ENCODE measurements around the gene CENPC. TPM values are rescaled to one million over a fixed set of nuclear protein-coding genes. Genes with fewer than 3 reads are reported as not detected.
"Not testable (repeated sequence)": the region's sequence is repeated elsewhere in the genome, so short reads cannot be mapped to it uniquely, and the experiment has no call there.

The CENPC gene
- total RNA-seq, 1 experiment from 2014 or later: 19.1 TPM

- H3K36me3 Mint-ChIP-seq: no peaks in the 10 kb centered on the region
- CTCF ChIA-PET: no interaction called here
These were observed 8.8 kb upstream of the CENPC start for GRCh38 chr4:67554096-67554495.

GRCh38 chr4:67552146-67552792, 7.0 kb upstream of the CENPC start:
- H3K9me3 Mint-ChIP-seq; H3K27ac Mint-ChIP-seq; CTCF ChIA-PET; H3K27me3 Mint-ChIP-seq (ENCODE audit: low read depth); DNase-seq (ENCODE audit: low spot score); POLR2A ChIA-PET; H3K4me3 Mint-ChIP-seq; H3K4me1 Mint-ChIP-seq; ATAC-seq; H3K36me3 Mint-ChIP-seq: not testable (repeated sequence)

More at GRCh38 chr4:67554096-67554495, 8.8 kb upstream of the CENPC start:
- Mint-ChIP-seq H3K27me3 (ENCODE audit: low read depth) (no peaks in the 10 kb centered on the region), H3K27ac (no peak overlapping the region), H3K4me3 (no peak overlapping the region), H3K4me1 (peaks cover 5% of the 10 kb centered on the region), H3K9me3 (peaks cover 3% of the 10 kb centered on the region; the same call in 1 of the 2 replicates)
- POLR2A ChIA-PET: no interaction called here
- DNase-seq (ENCODE audit: low spot score): no peak
- TF ChIP-seq KAT7 (CRISPR knock-in tag; IDR thresholded peaks at IDR 0.05; ENCODE audit: borderline replicate concordance): no peak
- no peak for TF ChIP-seq NFYB (CRISPR knock-in tag; conservative IDR thresholded peaks at IDR 0.05; ENCODE audit: low read depth)
- TF ChIP-seq, protein P1, sequence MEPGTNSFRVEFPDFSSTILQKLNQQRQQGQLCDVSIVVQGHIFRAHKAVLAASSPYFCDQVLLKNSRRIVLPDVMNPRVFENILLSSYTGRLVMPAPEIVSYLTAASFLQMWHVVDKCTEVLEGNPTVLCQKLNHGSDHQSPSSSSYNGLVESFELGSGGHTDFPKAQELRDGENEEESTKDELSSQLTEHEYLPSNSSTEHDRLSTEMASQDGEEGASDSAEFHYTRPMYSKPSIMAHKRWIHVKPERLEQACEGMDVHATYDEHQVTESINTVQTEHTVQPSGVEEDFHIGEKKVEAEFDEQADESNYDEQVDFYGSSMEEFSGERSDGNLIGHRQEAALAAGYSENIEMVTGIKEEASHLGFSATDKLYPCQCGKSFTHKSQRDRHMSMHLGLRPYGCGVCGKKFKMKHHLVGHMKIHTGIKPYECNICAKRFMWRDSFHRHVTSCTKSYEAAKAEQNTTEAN (CRISPR knock-in tag; IDR thresholded peaks at IDR 0.05): no peak
- TF ChIP-seq CREM (CRISPR knock-in tag; IDR thresholded peaks at IDR 0.05): no peak
- no peak for TF ChIP-seq HMGXB4 (CRISPR knock-in tag; IDR thresholded peaks at IDR 0.05)
- TF ChIP-seq RORB (CRISPR knock-in tag; IDR thresholded peaks at IDR 0.05): no peak
- no peak for TF ChIP-seq ZNF138 (CRISPR knock-in tag; conservative IDR thresholded peaks at IDR 0.05)
- TF ChIP-seq, protein P2, sequence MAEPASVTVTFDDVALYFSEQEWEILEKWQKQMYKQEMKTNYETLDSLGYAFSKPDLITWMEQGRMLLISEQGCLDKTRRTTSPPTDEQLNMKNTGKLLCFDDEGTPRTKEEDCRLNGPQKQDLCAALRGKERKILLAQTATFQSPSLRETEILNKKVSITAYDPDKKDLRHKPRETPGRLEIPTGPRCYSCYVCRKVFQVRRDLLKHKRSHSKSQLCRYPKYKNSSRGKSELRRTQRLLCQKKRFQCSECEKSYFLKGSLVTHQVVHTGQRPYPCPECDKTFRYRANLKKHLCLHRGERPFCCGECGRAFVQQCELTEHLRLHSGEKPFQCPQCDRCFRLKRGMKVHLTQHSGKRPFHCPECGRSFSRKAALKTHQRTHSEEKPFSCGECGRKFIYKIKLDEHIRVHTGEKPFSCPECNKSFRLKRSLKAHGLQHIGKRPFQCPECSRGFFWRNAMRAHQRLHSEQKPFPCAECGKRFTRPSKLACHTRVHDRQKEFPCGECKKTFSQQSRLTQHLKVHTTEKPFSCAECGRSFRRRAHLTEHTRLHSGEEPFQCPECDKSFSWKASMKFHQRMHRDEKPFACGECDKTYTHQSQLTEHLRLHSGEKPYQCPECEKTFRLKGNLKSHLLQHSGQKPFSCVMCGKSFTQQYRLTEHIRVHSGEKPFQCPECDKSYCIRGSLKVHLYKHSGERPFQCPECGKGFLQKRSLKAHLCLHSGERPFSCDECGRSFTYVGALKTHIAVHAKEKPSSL (CRISPR knock-in tag; conservative IDR thresholded peaks at IDR 0.05): no peak
- no peak for TF ChIP-seq E2F4 (CRISPR knock-in tag; IDR thresholded peaks at IDR 0.05; ENCODE audit: borderline replicate concordance, low read depth)
- TF ChIP-seq ZNF423 (CRISPR knock-in tag; IDR thresholded peaks at IDR 0.05): no peak
- TF ChIP-seq, protein P3, sequence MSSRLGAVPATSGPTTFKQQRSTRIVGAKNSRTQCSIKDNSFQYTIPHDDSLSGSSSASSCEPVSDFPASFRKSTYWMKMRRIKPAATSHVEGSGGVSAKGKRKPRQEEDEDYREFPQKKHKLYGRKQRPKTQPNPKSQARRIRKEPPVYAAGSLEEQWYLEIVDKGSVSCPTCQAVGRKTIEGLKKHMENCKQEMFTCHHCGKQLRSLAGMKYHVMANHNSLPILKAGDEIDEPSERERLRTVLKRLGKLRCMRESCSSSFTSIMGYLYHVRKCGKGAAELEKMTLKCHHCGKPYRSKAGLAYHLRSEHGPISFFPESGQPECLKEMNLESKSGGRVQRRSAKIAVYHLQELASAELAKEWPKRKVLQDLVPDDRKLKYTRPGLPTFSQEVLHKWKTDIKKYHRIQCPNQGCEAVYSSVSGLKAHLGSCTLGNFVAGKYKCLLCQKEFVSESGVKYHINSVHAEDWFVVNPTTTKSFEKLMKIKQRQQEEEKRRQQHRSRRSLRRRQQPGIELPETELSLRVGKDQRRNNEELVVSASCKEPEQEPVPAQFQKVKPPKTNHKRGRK (CRISPR knock-in tag; IDR thresholded peaks at IDR 0.05; ENCODE audit: borderline replicate concordance): no peak
- TF ChIP-seq PREB (CRISPR knock-in tag; IDR thresholded peaks at IDR 0.05; ENCODE audit: borderline replicate concordance): no peak
- no peak for TF ChIP-seq ESRRA (CRISPR knock-in tag; IDR thresholded peaks at IDR 0.05; ENCODE audit: borderline replicate concordance)
- no peak for TF ChIP-seq MYBL2 (CRISPR knock-in tag; IDR thresholded peaks at IDR 0.05)
- TF ChIP-seq ATF1 (CRISPR knock-in tag; IDR thresholded peaks at IDR 0.05): no peak
- no peak for ATAC-seq

Data from WTC11 (cell line).